Heart left ventricle (tissue), 13 donors: ENCODE data around the gene SPRY4.

Experiments
- CTCF ChIP-seq, 12 donors: fragments of 200-600 bp; sonication (generic) in 4 of 12; IDR thresholded peaks; one replicate each; pipeline versions ENCODE4 v1.5.0 to v1.8.0; 2018 to 2022; ENCODE audit warnings: antibody characterized with exemption in 12 of 12, mild to moderate bottlenecking in 5 of 12
- POLR2A ChIP-seq, 2 donors: fragments of 450-650 bp; IDR thresholded peaks; one replicate each; pipeline ENCODE4 v1.6.1; 2017; ENCODE audit warnings: antibody characterized with exemption in 2 of 2, mild to moderate bottlenecking in 2 of 2, moderate library complexity in 2 of 2
- donor health status: ischemic (EF 13 %, LVEDD 7.1; RV severe dilation, severe dysfunction).
- donor health status: DM: no; HTN: yes; CAD: no.
- donor health status: DM: no; HTN: no; CAD: no.
- donor health status: ischemic (EF 25% LVEDD 6.9; RV normal size, moderate dysfunction).
- donor health status: ischemic (EF 25% LVEDD 5.7; RV mildly dilated, moderate dysfunction).
- donor health status: ischemic (EF 35%, LVEDD 5.7; RV mildly dilated, moderate dysfunction).
- donor health status: nonischemic (EF 11% LVEDD 7.7; RV severe dilation, severe dysfunction).
- donor health status: DM: yes; HTN: yes; CAD: no.
- donor health status: PGD.
- donor health status: ischemic (EF 29% LVEDD 5.4; RV normal size, mild dysfunction).
- donor health status: nonischemic (EF 23%, LVEDD 6.1; RV moderate dilation, normal function).

- TF ChIP-seq CTCF (IDR thresholded peaks at IDR 0.05) (no peak), POLR2A (IDR thresholded peaks at IDR 0.05) (no peak)
Observed at GRCh38 chr5:142319105-142319504, 5.7 kb downstream of the SPRY4 start.
